ENCODE measurements around the gene TAF4B. TPM values are rescaled to one million over a fixed set of nuclear protein-coding genes. Genes with fewer than 3 reads are reported as not detected.
"Not testable (repeated sequence)": the region's sequence is repeated elsewhere in the genome, so short reads cannot be mapped to it uniquely, and the experiment has no call there.

TAF4B gene
- total and polyA plus RNA-seq, 2 of the 8 experiments (the other 6 are each of a cell fraction or from before 2014, with no cell fraction given): 9.3 to 19.8 TPM

DNA sequence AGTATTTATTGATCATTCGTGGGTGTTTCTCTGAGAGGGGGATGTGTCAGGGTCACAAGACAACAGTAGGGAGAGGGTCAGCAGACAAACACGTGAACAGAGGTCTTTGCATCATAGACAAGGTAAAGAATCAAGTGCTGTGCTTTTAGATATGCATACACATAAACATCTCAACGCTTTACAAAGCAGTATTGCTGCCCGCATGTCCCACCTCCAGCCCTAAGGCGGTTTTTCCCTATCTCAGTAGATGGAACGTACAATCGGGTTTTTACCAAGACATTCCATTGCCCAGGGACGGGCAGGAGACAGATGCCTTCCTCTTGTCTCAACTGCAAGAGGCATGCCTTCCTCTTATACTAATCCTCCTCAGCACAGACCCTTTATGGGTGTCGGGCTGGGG, 24.2 kb upstream of the TAF4B start:
- H2BK20ac ChIP-seq (ENCODE audit: low read length); H3K9ac ChIP-seq (replicated peaks in 1 of 4; ENCODE audit: extremely low read depth in 1 of 4, low read depth in 3 of 4, low read length in 3 of 4); H3K36me3 ChIP-seq (ENCODE audit: control insufficient read depth in 2 of 4, insufficient read depth in 4 of 4, low read length in 3 of 4); H3K4ac ChIP-seq (replicated peaks; ENCODE audit: insufficient read length, low read depth, low read length); H4K91ac ChIP-seq (replicated peaks; ENCODE audit: insufficient read length, low read length); H2AK5ac ChIP-seq (ENCODE audit: low read depth, low read length); H3K79me2 ChIP-seq (ENCODE audit: control insufficient read depth in 1 of 2, insufficient read depth in 2 of 2, low read length in 2 of 2); DNase-seq (ENCODE audit: low read depth in 1 of 2, low spot score in 2 of 2); H2BK15ac ChIP-seq (ENCODE audit: low read length); H2BK120ac ChIP-seq (replicated peaks; ENCODE audit: low read depth, low read length); H4K8ac ChIP-seq (ENCODE audit: extremely low read depth, insufficient read depth, low read length); H3K4me2 ChIP-seq (ENCODE audit: insufficient read depth in 1 of 2, low read depth in 2 of 2, low read length in 2 of 2); H3K9me3 ChIP-seq (ENCODE audit: insufficient read depth in 2 of 2, low read depth in 1 of 2, low read length in 1 of 2); H3K27ac ChIP-seq (ENCODE audit: low read depth, low read length); H3K23me2 ChIP-seq (ENCODE audit: low read depth, low read length); H3K4me1 ChIP-seq (replicated peaks in 1 of 4; ENCODE audit: control insufficient read depth in 3 of 4, insufficient read depth in 4 of 4, low read length in 3 of 4); H2AFZ ChIP-seq (ENCODE audit: low read length); H3K56ac ChIP-seq (replicated peaks; ENCODE audit: insufficient read length, low read depth, low read length); H3K23ac ChIP-seq (ENCODE audit: insufficient read length); H2BK12ac ChIP-seq (ENCODE audit: low read depth, low read length); H4K20me1 ChIP-seq (replicated peaks in 1 of 2; ENCODE audit: control insufficient read depth in 1 of 2, insufficient read depth in 2 of 2, low read length in 2 of 2); POLR2A ChIA-PET (ENCODE audit: partially characterized antibody); FAIRE-seq; H3K4me3 ChIP-seq (ENCODE audit: extremely low read depth in 1 of 4, insufficient read depth in 2 of 4, low read depth in 3 of 4, low read length in 4 of 4); H2BK5ac ChIP-seq (ENCODE audit: low read depth, low read length); H4K5ac ChIP-seq (ENCODE audit: insufficient read length, low read depth, low read length); CTCF ChIA-PET (ENCODE audit: partially characterized antibody); H3K14ac ChIP-seq (ENCODE audit: insufficient read length); H3K18ac ChIP-seq (ENCODE audit: extremely low read depth, low read length); H3K79me1 ChIP-seq (ENCODE audit: low read depth, low read length); H3K27me3 ChIP-seq (replicated peaks in 1 of 4; ENCODE audit: control insufficient read depth in 3 of 4, extremely low read depth in 1 of 4, insufficient read depth in 3 of 4, low read length in 3 of 4): not testable (repeated sequence)
- 93% methylated on average over 8 of the region's 9 CpGs; no CpG with 5 or more reads in 1 of the 2 experiments for WGBS, 2 experiments (ENCODE audit: extremely low coverage in 1 of 2, insufficient coverage in 1 of 2, insufficient read length in 1 of 2, insufficient replicate concordance in 2 of 2, low coverage in 1 of 2, low lambda C conversion rate in 2 of 2, missing lambda C conversion rate in 1 of 2)
